ENCODE results near the gene AJAP1.
"Not testable (repeated sequence)": the region's sequence is repeated elsewhere in the genome, so short reads cannot be mapped to it uniquely, and the experiment has no call there.

AJAP1 gene, protein sequence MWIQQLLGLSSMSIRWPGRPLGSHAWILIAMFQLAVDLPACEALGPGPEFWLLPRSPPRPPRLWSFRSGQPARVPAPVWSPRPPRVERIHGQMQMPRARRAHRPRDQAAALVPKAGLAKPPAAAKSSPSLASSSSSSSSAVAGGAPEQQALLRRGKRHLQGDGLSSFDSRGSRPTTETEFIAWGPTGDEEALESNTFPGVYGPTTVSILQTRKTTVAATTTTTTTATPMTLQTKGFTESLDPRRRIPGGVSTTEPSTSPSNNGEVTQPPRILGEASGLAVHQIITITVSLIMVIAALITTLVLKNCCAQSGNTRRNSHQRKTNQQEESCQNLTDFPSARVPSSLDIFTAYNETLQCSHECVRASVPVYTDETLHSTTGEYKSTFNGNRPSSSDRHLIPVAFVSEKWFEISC

DNA sequence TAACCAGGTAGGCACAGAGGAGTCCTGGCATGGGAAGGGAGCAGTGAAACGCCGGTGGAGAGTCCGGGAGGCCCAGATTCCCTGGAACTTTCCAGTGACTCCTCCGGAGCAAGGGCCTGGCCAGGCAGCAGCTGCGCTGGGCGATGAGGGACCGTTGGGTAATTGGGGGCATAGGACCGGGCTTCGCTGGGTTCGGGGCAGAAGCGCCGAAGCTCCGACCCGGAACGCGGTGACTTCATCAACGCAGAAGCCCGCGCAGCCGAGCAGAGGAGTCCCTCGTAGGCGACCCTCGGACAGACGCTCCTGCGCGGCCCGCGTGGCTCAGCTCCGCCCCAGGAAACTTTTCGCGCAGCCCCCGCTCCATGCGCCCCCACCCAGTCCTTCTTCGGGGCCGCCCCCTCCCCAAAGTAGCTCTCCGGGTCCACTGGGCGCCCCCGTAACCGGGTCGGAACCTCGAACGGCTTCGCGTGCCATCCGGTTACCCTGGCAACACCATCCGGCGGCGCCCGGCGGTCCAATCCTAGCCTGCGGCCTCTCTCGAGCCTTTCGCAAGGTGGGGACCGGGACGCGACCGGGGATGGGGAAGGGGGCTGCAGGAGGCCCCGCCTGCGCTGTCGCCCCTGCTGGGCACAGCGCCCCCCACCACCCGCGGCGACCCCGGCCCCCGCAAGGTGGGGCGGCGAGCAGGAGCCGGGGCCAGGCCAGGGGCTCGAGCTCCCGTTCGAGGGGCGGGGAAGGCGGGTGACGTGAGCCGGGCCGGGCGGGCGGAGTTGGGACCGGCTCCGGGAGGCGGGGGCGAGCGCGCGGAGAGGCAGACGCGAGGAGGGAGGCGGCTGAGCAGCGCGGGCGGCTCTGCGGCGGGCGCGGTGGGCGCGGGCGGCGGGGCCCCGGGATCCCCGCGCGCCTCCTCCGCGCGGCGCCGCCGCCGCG is at the start of gene AJAP1:
Gene AJAP1 (plus strand): TSS at position 814 of the 930 bp plus-strand sequence. CDS start 817 bp downstream, outside the sequence.
- DNase-seq (ENCODE audit: low read depth in 2 of 2): no peak

GRCh38 chr1:4605158-4605557 is 49.3 kb upstream of the AJAP1 start:
- DNase-seq (ENCODE audit: low read depth in 2 of 2): no peak

DNA sequence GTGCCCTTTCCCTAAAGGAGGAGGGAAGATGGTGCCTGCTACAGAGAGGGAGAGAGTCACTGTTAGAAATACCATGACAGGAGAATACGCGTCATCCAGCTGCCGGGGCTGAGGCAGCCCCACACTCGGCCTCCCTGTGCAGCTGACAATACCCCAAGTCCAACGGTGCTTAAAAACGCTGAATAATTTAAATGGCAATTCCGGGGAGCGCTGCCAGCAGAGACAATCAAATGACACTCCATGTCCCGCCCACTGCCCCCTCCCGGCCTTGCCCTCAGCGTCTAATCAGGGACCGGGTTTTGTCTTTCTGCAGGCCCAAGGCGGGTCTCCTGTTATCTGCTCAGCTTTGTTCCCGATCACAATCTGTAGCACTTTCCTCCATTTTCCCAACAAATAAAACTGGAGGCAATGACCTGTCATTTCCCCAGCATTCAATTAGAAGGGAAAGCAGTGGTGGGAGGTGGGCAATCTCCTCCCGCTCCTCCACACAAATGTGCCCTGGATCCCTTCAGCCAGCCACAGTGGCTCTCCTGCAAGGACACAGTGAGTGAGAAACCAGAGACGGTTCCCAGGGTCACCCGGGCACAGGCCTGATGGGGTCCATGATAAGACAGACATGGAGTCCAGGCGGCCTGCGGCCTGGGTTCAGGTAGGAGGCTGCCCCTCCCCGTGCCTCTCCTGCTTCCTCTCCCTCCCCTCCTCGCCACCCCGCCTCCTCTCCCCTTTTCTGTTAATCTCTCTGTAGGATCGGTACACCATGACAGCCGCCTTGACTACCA is 42.7 kb upstream of the AJAP1 start:
- no peak for DNase-seq (ENCODE audit: low read depth in 2 of 2)

DNA sequence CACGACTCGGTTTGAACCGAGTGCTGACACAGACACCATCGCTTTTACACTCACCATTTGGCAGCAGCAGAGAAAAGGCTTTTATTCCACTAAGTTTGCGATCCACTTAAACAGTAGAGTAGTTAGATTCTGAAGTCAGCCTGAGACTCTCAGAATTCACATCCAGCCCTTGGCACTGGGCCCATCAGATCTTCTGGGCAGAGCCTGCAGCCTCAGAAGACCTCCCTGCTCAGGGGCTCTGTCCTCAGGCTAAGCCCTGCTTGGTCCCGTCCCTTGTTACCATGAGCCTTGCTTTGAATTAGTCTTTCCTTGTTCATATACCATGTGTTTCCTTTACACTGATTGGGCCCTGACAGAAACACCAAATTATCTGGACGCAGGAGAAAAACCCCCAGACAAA is 41.4 kb upstream of the AJAP1 start:
- DNase-seq (ENCODE audit: low read depth in 2 of 2): no peak

DNA sequence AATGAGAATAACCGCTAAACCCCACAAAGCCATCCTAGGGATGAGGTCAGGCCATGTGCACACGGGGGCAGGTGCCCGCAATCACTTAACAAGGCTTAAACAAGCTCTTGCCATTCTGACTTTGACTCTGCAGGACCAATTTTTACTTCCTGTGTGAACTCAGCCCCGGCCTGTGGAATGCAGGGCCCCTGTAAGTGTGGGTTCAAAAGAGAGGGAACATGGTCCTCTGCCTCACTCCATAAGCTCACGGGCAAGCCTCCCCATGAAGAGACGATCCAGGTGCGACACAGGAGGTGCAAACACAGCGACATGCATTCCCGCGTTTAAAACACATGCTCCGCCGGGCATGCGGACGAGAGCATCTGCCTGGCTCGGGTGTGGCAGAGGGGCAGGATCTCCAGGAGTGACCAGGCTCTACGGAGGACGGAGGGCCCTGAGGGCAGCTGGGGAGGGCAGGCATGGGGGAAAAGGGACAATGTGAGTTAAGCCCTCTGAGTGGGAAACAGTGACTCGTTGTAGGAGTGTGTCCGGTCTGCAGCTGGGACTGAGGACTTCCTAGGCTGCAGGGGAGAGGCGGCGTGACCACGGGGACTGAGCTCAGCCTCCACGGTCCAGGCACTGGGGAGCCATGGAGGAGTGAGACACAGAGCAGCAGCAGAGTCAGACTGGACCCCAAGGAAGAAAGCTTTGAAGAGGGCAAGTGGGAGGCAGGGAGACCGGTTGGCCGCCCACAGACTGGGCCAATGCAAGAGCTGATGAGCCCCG is 40.6 kb upstream of the AJAP1 start:
- DNase-seq (ENCODE audit: low read depth in 2 of 2): no peak

DNA sequence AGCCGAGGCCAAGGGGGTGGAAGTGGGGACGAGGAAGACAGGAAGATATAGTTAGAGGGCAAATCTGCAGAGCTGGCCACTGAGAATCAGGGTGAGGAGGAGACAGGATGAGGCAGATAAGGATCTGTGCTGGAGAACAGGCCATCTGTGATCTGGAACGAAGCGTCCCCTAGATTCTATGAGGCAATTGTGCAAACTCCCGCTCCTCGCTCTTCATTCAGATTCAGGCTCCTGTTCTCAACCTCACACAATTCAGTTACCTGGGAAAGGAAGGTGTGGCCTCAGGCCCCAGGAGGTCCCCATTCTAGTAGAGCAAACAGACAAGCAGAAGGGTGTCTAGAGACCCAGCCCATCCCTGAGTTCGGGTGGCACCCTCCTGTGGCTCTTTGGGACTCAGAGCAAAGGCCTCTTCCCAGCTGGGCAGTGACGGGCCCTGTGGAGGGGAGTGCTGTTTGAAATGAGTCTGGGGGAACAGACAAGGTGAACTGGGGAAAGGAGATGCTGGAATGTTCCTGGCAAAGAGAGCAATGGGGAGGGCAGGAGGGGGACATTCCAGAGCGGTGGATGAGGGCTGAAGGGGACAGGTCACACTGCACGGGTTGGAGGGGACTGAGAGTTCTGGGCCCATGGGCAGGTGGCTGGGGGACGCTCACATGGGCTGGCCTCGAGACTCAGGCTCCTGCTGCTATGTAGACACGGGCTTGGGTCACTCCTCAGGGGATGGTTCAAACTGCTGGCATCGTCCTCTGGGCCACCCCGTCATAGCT is 39.9 kb upstream of the AJAP1 start:
- no peak for DNase-seq (ENCODE audit: low read depth in 2 of 2)

DNA sequence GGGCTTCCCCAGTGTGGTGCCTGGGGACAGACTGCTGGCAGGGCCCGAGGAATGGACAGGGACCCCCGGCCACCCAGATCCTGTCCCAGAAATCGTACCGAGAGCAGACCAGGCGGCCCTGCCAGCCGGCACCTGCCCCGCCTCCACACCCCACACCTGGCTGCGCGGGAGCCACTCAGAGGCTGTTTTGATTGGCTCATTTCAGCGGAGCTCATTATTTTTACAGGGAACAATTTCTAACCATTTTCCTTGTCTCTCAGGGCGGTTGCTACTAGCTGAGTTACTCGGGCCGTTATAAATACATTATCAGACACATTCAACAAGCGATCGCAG is 39.3 kb upstream of the AJAP1 start:
- no peak for DNase-seq (ENCODE audit: low read depth in 2 of 2)

GRCh38 chr1:4615501-4615900 is 38.9 kb upstream of the AJAP1 start:
- DNase-seq (ENCODE audit: low read depth in 2 of 2): no peak

DNA sequence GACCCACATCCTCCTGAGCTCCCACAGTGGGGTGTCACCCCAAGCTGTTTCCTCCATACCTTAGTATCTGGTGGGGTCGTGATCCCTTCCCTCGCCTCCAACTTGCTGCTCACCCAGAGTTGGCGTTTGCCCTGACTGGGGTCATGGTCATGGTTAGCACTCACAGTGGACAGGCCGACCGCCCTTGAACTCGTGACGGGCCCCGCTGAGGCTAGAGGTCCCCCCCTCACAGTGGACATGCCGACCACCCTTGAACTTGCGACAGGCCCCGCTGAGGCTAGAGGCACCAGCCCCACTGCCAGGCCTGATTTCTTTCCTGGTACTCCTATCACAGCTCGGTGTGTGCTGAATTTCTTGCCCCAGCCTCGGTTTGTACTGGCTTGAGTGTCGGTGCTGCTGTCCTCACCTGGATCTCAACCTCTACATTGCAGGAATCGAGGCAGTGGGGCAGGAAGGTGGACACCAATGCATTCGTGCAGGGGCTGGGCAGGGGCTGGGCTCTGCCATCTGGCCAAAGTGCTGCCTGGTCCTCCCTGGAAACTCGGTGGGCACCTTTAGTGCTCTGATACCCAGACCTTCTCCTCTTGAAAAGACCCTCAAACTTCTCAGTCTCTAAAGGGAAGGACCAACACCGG is 37.5 kb upstream of the AJAP1 start:
- DNase-seq (ENCODE audit: low read depth in 2 of 2): no peak

- no peak for DNase-seq (ENCODE audit: low read depth in 2 of 2)
These were observed 36.9 kb upstream of the AJAP1 start for GRCh38 chr1:4617506-4617905.

DNA sequence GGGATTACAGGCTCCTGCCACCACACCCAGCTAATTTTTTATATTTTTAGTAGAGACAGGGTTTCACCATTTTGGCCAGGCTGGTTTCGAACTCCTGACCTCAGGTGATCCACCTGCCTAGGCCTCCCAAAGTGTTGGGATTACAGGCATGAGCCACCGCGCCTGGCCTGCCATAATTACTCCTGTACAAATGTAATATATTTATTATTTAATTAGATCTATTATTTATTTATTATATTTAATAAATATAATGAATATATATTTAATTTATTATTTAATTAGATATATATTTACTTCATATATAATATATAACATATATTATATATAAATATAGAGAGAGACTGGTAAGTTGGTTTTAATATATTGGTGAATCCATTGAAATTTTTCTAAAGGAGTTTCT is 35.6 kb upstream of the AJAP1 start:
- not testable (repeated sequence) for DNase-seq (ENCODE audit: low read depth in 2 of 2)

DNA sequence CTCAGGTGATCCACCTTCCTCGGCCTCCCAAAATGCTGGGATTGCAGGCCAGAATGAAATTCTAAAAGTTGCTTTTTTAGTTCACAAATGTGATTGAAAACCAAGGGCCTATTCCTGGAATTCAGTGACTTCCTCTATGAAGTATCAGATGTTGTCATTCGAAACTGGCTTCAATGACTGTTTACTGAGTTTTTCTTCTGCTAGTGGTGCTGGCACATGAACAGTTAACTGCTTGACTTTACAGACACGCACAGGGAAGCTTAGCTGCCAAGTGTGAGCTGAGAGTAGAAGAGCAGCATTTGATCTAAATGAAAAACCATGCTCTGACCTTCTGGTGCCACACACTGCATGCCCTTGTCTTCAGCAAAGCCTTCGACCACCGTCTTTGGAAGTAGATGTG is 32.8 kb upstream of the AJAP1 start:
- DNase-seq (ENCODE audit: low read depth in 2 of 2): no peak

DNA sequence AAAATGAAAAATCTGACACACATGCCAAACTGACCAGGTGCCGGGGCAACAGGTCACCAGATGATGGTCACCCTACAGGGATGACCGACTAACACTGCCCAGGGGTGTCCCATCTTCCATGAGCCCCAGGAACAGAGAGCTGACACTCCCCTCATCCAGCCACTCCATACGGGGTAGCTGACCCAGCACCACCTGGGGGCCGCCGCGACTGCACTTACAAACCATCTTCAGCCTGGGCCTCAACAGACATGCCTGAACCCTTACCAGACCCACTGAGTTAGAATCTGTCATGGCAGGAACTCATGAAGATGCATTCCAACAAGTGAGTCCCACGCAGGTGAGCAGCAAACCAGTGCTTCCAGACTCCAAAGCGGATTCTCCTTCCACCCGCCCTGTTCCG is 31.6 kb upstream of the AJAP1 start:
- no peak for DNase-seq (ENCODE audit: low read depth in 2 of 2)

GRCh38 chr1:4624141-4624715 is 30.2 kb upstream of the AJAP1 start:
- DNase-seq (ENCODE audit: low read depth in 2 of 2): no peak

GRCh38 chr1:4624801-4625200 is 29.6 kb upstream of the AJAP1 start:
- DNase-seq (ENCODE audit: low read depth in 2 of 2): no peak

DNA sequence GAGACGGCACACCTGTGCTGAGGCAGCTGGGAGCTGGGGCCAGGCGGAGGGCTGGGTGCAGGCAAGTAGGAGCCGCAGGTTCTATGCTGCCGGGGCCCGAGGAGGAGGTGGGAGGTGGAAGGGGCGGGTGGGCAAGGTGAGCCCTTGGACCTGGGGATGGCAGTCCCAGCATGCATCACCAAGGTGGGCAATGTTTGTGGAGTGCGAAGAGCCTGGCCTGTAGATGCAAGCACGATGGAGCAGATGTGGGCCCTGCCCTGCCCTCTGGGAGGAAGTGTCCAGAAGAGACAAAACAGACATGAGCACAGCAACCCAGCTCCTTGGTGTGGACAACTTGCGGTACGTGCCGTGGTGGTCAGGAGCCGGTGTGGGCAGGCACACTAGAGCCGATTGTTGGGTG is 28.3 kb upstream of the AJAP1 start:
- no peak for DNase-seq (ENCODE audit: low read depth in 2 of 2)

- no peak for DNase-seq (ENCODE audit: low read depth in 2 of 2)
These were observed 27.7 kb upstream of the AJAP1 start for GRCh38 chr1:4626560-4627319.

DNA sequence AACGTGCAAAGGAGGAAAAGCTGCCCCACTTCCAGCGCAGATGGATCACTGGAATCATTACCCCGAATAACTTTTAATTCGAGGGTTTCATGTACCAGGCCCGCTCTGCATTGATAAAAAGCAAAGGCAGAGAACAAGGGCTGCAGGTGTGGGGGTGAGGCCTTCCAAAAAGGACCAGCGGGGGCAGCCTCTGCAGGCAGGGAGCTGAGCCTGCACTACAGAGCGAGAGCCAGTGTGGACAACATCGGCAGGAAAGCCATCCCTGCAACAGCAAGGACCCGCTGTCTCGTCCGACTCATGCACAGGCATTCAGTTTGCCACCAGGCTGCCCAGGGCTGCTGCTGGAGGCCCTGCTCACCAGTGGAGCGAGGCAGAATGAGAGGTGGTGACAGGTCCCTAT is 27.1 kb upstream of the AJAP1 start:
- no peak for DNase-seq (ENCODE audit: low read depth in 2 of 2)

GRCh38 chr1:4628992-4629391 is 25.4 kb upstream of the AJAP1 start:
- DNase-seq (ENCODE audit: low read depth in 2 of 2): no peak
